ENCODE results near the gene ATG4C.
"Not testable (repeated sequence)": the region's sequence is repeated elsewhere in the genome, so short reads cannot be mapped to it uniquely, and the experiment has no call there.

GRCh38 chr1:62827786-62828185 is 43.9 kb downstream of the ATG4C start:
- TF ChIP-seq POLR2A, CTCF (IDR thresholded peaks at IDR 0.05): not testable (repeated sequence)
